Activated naive CD4-positive, alpha-beta T cell treated with anti-CD3 and anti-CD28 coated beads, Interleukin-2, amount 10 ng/mL, durations not matched to agents 5 hours and 36 hours (primary cell): ENCODE results near the gene ELAVL1. TPM values are rescaled to one million over a fixed set of nuclear protein-coding genes. Genes with fewer than 3 reads are reported as not detected.

Source experiments
- total RNA-seq, 2 experiments: library from RNA; stranded (reverse); gene quantifications; one replicate each; pipeline ENCODE4 v1.2.3, GENCODE V29; 2021

The ELAVL1 gene
- total RNA-seq = 10 to 100 TPM; 78.4 to 85.2 TPM

GRCh38 chr19:8005534-8006256 is at the start of gene ELAVL1:
Gene ELAVL1 (minus strand): TSS chr19:8005641. CDS start chr19:7991815, 13,826 bp downstream.

DNA sequence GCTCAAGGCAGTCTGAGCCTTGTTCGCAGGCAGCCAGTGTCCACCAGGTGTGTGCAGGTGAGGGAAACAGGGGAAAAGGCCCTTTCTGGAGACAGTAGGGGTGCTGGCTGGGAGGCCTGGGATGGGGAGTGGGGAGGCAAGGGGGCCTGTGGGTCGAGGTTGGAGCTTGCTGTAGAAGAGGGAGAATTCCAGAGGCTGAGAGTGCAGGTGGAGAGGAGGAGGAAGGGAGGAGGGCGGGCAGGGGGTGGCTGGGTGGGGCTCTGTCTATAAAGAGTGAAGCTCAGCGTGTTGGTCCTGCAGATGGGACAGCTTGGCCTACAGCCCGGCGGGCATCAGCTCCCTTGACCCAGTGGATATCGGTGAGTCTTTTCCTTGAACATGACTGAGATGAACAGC is 47.0 kb upstream of the ELAVL1 start, which contains the start of gene CCL25:
Gene CCL25, plus strand, starts transcription at position 297 of the 396 bp plus-strand sequence. CDS start 290 bp downstream, outside the sequence.

GRCh38 chr19:7943444-7944176 is 61.8 kb downstream of the ELAVL1 start, which contains the start of gene TIMM44:
Gene TIMM44 (minus strand): TSS chr19:7943666. CDS start chr19:7943651, 15 bp downstream.

DNA sequence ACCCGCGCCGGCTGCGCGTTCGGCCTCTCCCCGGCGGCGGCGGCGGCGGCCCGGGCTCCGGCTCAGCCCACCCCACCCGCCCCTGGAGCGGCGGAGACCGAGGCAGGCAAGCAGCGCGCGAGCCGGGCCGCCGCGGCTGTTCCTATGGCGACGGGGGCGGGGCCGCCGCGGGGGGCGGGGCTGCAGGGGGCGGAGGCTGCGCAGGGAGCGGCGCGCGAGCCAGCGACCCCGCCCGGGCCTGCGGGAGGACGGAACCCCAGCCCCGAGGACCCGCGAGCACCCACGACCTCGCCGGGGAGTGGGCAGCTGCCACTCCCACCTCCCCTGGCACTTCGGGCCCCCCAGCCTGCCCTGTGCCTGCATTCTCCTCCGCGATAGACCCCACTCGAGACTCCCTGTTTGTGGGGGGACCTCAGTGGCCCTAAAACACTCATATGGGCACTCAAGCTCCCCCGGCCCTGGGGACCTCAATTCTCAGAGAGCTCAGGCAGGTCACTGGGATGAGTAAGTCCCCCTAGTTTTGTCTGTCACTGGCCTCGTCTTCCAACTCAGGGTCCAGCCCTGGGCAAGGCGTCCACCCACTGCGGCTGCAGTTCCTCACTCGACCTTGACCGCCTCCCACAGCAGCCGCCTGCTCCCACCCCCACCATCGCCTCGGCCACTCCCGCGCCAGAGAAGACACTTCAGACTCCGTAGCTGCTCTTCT is 79.3 kb downstream of the ELAVL1 start, which contains the start of gene CTXN1:
Gene CTXN1, minus strand, starts transcription at position 115 of the 706 bp plus-strand sequence. CDS start 597 bp downstream, outside the sequence.

DNA sequence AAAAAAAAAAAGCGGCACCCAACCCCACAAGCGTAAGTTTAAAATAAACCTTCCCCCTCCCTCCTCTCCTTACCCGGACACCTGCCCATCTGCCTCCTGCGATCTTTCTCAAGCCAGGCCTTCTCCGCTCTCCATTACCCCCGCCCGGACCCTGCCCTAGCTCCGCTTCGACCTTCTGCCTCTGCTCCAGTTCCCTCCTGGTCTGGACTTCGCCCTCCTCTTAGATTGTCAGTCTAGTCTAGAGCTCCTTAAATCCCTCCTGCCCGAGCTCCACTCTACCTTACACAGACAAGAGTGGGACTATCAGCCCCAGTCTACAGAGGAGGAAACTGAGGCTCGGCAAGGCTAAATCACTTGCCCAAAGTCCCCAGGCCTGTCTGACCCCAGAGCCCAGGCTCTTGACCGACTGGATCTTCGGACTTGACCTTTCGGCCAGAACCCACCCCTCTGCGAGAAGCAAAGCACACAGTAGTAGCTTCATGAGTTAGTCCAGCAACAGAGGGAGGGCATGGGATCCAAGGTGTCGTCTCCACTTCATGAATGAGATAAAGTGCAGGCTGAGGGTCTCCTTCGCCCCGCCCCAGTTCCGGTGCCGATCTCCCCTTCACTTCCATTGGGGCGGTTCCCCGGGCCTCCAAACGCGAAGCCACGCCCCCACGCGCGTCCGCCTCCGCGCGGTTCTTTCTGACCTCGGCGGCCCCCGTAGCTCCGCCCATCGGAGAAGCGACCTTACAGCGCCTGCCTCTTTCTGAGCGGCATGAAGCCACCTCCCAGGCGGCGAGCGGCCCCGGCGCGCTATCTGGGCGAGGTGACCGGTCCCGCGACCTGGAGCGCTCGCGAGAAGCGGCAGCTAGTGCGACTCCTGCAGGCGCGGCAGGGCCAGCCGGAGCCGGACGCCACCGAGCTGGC is 85.6 kb downstream of the ELAVL1 start, which contains the start of gene SNAPC2:
Gene SNAPC2, plus strand, starts transcription at position 729 of the 909 bp plus-strand sequence. Its CDS starts 29 bp downstream, at position 758.

GRCh38 chr19:7914598-7915045 is 90.8 kb downstream of the ELAVL1 start, which contains the start of gene TGFBR3L:
Gene TGFBR3L (plus strand): TSS chr19:7914830.

Other genes starting within 250 kb of the ELAVL1 start
- not detected for gene CLEC4M, start 242.4 kb downstream of the ELAVL1 start, total RNA-seq
- gene EVI5L, start 175.4 kb downstream of the ELAVL1 start, total RNA-seq = 10 to 100 TPM; 10.1 to 12.0 TPM
- under 1 TPM; 0.22 to 0.33 TPM for gene PRR36, start 131.3 kb downstream of the ELAVL1 start, total RNA-seq
- not detected for gene LRRC8E, start 117.1 kb downstream of the ELAVL1 start, total RNA-seq
- 10 to 100 TPM; 48.0 to 50.1 TPM for gene MAP2K7, start 101.8 kb downstream of the ELAVL1 start, total RNA-seq
- 1 to 10 TPM; 1.4 to 2.1 TPM for gene TGFBR3L, start 90.8 kb downstream of the ELAVL1 start, total RNA-seq
- gene SNAPC2, start 85.3 kb downstream of the ELAVL1 start, total RNA-seq = 10 to 100 TPM; 17.4 to 23.8 TPM
- not detected for gene CTXN1, start 79.5 kb downstream of the ELAVL1 start, total RNA-seq
- 10 to 100 TPM; 46.9 to 48.3 TPM for gene TIMM44, start 62.0 kb downstream of the ELAVL1 start, total RNA-seq
- gene CCL25, start 47.1 kb upstream of the ELAVL1 start, total RNA-seq = 1 to 10 TPM; 4.5 to 6.0 TPM
- not detected for gene FBN3, start 144.0 kb upstream of the ELAVL1 start, total RNA-seq
- gene CERS4, start 203.7 kb upstream of the ELAVL1 start, total RNA-seq = 10 to 100 TPM; 31.4 to 35.3 TPM